HL-60 (cell line): ENCODE results near the gene FLNB.

Experiments
- DNase-seq, 2 experiments: peaks; one replicate each; pipeline ENCODE4 v3.0.0-alpha.2; 2010 to 2020; ENCODE audit warnings: low read depth in 1 of 2, low spot score in 1 of 2
- H3K27ac ChIP-seq: fragments of 250-450 bp; sonication (Bioruptor Pico); replicated peaks from 2 replicates; pipeline ENCODE4 v1.5.1; 2020; ENCODE audit warnings: mild to moderate bottlenecking, moderate library complexity
- H3K27me3 ChIP-seq: fragments of 250-450 bp; sonication (Bioruptor Pico); 2 replicates; pipeline ENCODE4 v1.5.1; 2021; ENCODE audit warnings: mild to moderate bottlenecking, moderate library complexity; ENCODE audit not compliant: insufficient read depth, poor library complexity, severe bottlenecking
- H3K4me3 ChIP-seq: replicated peaks from 2 replicates; pipeline ENCODE4 v1.5.1; 2011; ENCODE audit warnings: mild to moderate bottlenecking, control low read depth, low read length; ENCODE audit not compliant: insufficient read depth
- GABPA ChIP-seq: IDR thresholded peaks from 2 replicates; pipeline ENCODE4 v1.6.1; 2012; ENCODE audit warnings: low read depth
- POLR2AphosphoS5 ChIP-seq: IDR thresholded peaks from 2 replicates; pipeline ENCODE4 v1.6.1; 2012; ENCODE audit warnings: low read depth
- SPI1 ChIP-seq: IDR thresholded peaks from 2 replicates; pipeline ENCODE4 v1.6.1; 2012; ENCODE audit warnings: low read depth, mild to moderate bottlenecking, borderline replicate concordance
- TF ChIP-seq, protein P1 (sequence below): IDR thresholded peaks from 2 replicates; pipeline ENCODE4 v1.6.1; 2012; ENCODE audit warnings: low read depth; ENCODE audit not compliant: insufficient replicate concordance
- TF ChIP-seq, protein P2 (sequence below): IDR thresholded peaks from one replicate; pipeline ENCODE4 v1.5.1; 2011; ENCODE audit warnings: low read length, control low read depth, inconsistent platforms; ENCODE audit not compliant: insufficient read depth

FLNB gene

DNA sequence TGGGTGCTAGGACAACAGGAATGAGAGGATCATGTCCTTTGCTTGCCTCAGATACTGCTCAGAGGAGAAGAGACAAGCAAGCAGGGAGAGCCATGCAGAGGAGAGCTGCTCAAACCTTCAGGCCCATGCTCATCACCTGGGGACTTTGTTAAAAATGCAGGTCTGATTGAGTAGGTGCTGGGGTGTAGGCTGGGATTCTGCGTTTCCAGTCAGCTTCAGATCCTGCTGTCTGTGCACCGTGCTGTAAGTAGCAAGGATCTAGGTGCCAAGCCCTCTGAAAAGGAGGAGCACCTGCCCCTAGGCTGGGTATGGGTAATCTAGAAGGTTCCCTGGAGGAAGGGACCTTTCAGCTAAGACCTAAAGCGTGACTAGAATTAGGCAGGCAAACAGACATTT lies 7.3 kb downstream of the FLNB start:
- no peaks in the 10 kb centered on the region for H3K27me3 ChIP-seq
- no peak for TF ChIP-seq SPI1
- H3K27ac ChIP-seq, result no peak overlapping the region
- no peak for DNase-seq
- no peak overlapping the region for H3K4me3 ChIP-seq

DNA sequence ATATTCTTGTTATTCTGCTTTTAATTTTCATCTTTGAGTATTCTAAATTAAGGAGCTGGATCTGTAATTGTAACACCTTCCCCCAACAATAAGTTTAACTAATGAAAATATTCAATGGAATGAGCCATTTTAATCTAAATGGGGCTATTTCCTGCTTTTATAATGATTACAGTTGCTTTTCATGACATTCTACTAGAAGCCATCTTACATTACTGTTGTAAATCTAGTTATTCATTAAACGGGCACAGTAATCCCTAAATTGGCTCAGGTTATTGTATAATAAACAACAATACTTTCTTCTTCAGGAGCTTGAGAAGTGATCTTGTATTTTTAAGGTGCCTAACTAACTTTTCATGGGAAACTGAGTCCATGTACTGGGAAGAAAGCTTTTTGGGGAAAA lies 8.5 kb downstream of the FLNB start:
- H3K27me3 ChIP-seq, result no peaks in the 10 kb centered on the region
- TF ChIP-seq POLR2AphosphoS5, result no peak
- TF ChIP-seq, protein P1, sequence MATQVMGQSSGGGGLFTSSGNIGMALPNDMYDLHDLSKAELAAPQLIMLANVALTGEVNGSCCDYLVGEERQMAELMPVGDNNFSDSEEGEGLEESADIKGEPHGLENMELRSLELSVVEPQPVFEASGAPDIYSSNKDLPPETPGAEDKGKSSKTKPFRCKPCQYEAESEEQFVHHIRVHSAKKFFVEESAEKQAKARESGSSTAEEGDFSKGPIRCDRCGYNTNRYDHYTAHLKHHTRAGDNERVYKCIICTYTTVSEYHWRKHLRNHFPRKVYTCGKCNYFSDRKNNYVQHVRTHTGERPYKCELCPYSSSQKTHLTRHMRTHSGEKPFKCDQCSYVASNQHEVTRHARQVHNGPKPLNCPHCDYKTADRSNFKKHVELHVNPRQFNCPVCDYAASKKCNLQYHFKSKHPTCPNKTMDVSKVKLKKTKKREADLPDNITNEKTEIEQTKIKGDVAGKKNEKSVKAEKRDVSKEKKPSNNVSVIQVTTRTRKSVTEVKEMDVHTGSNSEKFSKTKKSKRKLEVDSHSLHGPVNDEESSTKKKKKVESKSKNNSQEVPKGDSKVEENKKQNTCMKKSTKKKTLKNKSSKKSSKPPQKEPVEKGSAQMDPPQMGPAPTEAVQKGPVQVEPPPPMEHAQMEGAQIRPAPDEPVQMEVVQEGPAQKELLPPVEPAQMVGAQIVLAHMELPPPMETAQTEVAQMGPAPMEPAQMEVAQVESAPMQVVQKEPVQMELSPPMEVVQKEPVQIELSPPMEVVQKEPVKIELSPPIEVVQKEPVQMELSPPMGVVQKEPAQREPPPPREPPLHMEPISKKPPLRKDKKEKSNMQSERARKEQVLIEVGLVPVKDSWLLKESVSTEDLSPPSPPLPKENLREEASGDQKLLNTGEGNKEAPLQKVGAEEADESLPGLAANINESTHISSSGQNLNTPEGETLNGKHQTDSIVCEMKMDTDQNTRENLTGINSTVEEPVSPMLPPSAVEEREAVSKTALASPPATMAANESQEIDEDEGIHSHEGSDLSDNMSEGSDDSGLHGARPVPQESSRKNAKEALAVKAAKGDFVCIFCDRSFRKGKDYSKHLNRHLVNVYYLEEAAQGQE, result no peak
- TF ChIP-seq, protein P2, sequence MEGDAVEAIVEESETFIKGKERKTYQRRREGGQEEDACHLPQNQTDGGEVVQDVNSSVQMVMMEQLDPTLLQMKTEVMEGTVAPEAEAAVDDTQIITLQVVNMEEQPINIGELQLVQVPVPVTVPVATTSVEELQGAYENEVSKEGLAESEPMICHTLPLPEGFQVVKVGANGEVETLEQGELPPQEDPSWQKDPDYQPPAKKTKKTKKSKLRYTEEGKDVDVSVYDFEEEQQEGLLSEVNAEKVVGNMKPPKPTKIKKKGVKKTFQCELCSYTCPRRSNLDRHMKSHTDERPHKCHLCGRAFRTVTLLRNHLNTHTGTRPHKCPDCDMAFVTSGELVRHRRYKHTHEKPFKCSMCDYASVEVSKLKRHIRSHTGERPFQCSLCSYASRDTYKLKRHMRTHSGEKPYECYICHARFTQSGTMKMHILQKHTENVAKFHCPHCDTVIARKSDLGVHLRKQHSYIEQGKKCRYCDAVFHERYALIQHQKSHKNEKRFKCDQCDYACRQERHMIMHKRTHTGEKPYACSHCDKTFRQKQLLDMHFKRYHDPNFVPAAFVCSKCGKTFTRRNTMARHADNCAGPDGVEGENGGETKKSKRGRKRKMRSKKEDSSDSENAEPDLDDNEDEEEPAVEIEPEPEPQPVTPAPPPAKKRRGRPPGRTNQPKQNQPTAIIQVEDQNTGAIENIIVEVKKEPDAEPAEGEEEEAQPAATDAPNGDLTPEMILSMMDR, result no peak
- no peak for TF ChIP-seq GABPA
- TF ChIP-seq SPI1, result no peak
- H3K27ac ChIP-seq, result no peak overlapping the region
- no peak overlapping the region for H3K4me3 ChIP-seq
- no peak for DNase-seq

DNA sequence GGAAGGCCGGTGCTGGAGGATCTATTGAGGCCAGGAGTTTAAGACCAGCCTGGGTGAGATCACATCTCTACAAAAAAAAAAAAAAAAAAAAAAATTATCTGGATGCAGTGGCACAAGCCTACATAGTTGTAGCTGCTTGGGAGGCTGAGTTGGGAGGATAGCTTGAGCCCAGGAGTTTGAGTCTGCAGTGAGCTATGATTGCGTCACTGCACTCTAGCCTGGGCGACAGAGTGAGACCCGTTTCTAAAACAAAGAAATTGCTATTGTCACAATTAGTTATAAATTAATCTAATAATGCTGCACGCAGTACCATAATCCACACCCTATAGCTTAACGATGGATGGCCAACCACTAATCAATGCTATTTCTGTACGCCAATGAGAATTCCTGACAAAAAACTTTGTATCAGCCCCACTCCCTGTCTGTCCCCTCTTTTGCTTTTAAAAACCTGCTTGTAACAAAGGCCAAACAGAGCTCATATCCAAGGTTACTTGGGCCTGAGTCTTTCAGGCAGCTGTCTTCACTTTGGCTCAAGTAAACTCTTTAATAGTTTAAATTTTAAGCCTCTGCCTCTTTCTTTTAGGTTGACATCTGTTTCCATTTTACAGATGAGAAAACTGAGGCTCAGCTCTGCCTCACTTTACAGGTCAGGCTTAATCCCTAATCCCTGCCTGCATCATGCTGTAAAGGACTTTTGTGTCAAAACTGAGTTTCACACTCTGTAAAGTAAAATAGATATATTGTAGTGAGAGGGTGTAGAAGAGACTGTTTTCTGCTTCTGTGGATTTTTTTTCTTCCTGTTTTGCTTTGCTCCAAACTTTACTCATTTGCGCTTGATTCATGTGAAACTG lies 10.9 kb downstream of the FLNB start:
- H3K27ac ChIP-seq, result no peak overlapping the region

DNA sequence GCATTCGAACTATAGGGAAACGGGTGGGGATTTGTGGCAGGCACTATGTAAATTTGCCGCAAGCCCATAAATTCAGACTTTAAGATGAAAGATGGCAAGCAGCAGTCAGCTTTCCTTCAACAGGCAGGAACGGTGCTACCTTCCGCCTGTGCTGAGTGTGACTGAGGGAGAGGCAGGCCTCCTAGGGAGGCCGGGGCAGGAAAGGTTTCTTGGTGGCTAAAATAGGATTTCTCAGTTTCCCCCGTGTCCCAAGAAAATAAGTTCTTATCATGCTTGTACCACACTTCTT lies 12.5 kb downstream of the FLNB start:
- H3K27ac ChIP-seq, result no peak overlapping the region
- no peak overlapping the region for H3K4me3 ChIP-seq
- DNase-seq, result no peak
- TF ChIP-seq GABPA, result no peak
- TF ChIP-seq, protein P1, result no peak
- TF ChIP-seq POLR2AphosphoS5, result no peak
- TF ChIP-seq SPI1, result no peak
- TF ChIP-seq, protein P2, result no peak
- H3K27me3 ChIP-seq, result no peaks in the 10 kb centered on the region

More for the DNA sequence above, 10.9 kb downstream of the FLNB start:
- no peaks in the 10 kb centered on the region for H3K27me3 ChIP-seq
- TF ChIP-seq, protein P2, result no peak
- TF ChIP-seq SPI1, result no peak
- TF ChIP-seq, protein P1, result no peak
- TF ChIP-seq GABPA, result no peak
- no peak for TF ChIP-seq POLR2AphosphoS5
- DNase-seq, result no peak
- H3K4me3 ChIP-seq, result no peak overlapping the region
